EH (cell line): Measurements from ENCODE around the gene TRDN.
"Not testable (repeated sequence)": the region's sequence is repeated elsewhere in the genome, so short reads cannot be mapped to it uniquely, and the experiment has no call there.

Experiments
- DNase-seq: peaks from one replicate; pipeline ENCODE4 v3.0.0-alpha.2; 2015; ENCODE audit warnings: low read depth

TRDN gene

GRCh38 chr6:123288649-123289048, 348.1 kb downstream of the TRDN start:
- no peak for DNase-seq

GRCh38 chr6:123276546-123276980, 360.2 kb downstream of the TRDN start:
- DNase-seq, result no peak

DNA sequence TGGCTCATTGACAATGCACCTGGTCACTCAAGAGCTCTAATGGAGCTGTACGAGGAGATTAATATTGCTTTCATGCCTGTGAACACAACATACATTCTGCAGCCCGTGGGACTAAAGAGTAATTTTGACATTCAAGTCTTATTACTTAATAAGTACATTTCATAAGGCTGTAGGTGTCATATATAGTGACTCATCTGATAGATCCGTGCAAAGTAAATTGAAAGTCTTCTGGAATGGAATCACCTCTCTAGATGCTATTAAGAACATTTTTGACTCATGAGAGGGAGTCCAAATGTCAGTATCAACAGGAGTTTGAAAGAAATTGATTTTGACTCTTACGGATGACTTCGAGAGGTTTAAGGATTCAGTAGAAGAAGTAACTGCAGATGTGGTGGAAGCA, 372.8 kb downstream of the TRDN start:
- DNase-seq, result no peak

DNA sequence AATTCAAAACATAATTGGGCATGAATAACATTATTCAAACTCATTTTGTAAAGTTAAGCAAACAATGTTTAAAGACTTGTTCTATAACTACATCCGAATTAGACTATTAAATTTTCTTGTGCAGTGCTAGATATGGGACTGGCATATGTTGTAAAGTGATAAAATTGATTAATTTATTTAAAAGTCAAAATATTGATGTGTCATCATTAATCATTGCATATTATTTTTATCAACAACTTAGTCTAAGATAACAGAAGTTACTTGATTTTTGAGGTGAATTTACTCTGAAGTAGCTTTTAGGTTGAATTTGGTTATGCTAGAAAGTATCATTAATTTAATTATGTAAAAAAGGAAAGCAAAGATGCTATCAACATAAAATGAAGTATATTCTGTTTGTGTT, 396.1 kb downstream of the TRDN start:
- no peak for DNase-seq

GRCh38 chr6:123233336-123233735, 403.4 kb downstream of the TRDN start:
- no peak for DNase-seq

- not testable (repeated sequence) for DNase-seq
Observed at GRCh38 chr6:123227789-123228188, 409.0 kb downstream of the TRDN start.

DNA sequence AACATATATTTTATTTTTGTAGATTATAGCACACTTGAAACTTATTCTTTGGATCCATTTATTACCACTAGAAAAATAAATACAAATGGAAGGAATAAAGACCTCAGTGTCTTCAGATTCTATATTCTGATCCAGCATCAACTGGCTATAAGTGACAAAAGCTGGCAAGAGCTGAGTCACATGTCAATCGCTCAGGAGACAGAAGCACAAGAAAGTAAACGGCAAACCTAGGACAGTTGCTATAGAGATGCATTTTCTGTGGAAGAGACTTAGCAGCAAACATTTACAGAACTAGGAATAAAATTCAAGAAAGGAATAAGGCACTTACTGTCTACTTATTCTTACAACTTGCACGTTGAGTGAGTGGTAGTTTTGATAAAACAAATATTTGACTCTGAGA, 410.4 kb downstream of the TRDN start:
- DNase-seq, result no peak

GRCh38 chr6:123224077-123224476, 412.7 kb downstream of the TRDN start:
- no peak for DNase-seq

- no peak for DNase-seq
Observed at GRCh38 chr6:123223461-123223860, 413.3 kb downstream of the TRDN start.

DNA sequence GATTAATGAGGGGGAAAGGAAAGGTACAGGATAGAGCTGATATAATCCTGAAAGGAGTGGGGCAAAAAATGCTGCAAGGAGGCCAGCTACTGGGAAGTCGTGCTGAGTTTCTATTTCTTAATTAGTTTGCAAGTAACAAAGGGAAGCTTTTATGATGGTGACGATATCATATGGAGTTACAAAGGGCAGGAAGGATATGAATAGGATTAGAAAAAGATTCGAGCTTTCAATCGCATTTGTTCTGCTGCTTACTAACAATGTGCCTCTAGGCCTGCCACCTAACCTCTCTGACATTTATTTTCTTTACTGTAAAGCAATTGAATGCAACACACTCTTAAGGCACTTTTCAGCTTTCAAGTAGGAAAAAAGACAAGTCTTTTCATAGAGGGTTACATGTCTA, 421.5 kb downstream of the TRDN start:
- DNase-seq, result no peak

GRCh38 chr6:123214433-123214832, 422.3 kb downstream of the TRDN start:
- DNase-seq, result no peak

DNA sequence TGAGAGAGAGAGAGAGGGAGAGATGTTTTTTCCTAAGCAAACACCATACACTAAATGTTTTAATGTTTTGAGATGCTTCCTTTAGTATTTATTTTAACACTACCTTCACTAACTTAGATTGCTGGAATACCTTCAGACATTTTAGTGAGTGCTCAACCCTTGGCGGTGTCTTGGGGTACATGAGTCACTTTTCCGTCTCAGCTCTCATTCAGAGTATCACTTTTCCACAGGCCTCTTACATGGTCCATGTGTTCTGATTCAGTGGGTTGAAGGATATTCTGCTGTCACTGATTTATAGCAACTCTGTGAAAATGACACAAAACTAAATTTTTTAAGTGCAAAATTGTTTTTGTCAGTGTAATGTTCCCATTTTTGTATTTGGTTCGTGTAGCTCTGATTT, 422.8 kb downstream of the TRDN start:
- DNase-seq, result no peak

DNA sequence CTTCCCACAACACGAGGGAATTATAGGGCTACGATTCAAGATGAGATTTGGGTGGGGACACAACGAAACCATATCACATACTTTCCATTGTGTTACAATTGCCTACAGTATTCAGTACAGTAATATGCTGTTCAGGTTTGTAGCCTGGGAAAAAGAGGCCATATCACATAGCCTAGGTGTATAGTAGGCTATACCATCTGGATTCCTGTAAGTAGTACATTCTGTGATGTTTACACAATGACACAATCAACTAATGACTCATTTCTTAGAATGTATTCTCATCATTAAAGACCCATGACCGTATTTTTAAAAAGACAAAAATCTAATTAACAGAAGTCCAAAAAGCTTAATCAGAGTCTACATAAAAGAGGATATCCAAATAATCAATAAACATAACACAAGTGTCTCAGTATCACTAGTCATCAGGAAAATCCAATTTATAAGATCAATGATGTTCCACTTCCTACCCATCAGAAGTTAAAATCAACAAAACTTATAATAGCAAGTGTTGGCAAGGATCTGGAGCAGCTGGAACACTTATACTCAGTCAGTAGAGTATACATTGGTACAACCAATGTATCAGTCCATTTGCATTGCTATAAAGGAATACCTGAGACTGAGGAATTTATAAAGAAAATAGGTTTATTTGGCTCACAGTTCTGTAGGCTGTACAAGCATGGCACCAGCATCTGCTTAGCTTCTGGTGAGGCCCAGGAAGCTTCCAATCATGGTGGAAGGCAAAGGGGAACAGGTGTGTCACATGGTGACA, 424.8 kb downstream of the TRDN start:
- DNase-seq, result no peak

- no peak for DNase-seq
Observed at GRCh38 chr6:123210645-123211044, 426.1 kb downstream of the TRDN start.

DNA sequence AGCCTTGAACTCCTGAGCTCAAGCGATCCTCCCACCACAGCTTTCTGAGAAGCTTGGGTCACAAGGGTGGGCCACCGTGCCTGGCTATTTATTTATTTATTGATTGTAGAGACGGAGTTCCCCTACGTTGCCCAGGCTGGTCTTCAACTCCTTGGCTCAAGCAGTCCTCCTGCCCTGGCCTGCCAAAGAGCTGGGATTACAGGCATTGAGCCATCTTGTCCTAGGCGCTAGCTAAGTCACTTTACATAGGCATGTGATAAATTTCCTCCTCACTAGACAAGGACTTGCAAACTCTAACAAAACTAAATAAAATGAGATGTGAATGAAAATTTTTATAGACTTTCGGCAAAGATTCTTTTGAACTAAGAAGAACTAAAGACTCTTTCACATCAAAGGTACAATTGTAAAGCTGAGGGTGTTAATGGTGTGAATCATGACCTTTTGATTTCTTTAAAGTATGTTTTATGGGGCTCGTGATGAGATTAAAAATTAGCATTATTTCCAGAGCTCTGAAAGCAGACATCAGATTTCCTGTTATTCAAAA, 428.7 kb downstream of the TRDN start:
- DNase-seq, result no peak

- no peak for DNase-seq
Observed at GRCh38 chr6:123203928-123204327, 432.8 kb downstream of the TRDN start.

- no peak for DNase-seq
Observed at GRCh38 chr6:123201869-123202372, 434.8 kb downstream of the TRDN start.

GRCh38 chr6:123193298-123193697, 443.5 kb downstream of the TRDN start:
- DNase-seq, result no peak

DNA sequence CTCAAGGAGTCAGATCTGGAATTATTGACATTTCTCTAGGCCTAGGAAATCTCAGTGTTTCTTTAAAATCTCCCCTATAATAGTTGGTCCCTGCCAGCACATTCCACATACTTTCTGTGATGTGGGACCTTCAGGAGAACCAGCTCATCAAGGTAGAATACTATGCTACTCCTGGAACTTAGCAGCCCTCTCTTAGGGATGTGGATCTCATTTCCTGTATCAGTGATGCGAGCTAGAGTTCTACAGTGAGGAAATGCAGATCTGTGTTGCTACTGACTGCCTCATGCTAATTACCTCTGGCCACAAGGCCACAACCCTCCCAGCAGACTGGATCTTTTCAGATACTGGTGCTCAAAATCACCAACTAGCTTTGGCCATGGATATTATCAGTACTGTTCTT, 446.9 kb downstream of the TRDN start:
- DNase-seq, result no peak

- DNase-seq, result no peak
Observed at GRCh38 chr6:123182998-123183397, 453.8 kb downstream of the TRDN start.

GRCh38 chr6:123176706-123177105, 460.0 kb downstream of the TRDN start:
- no peak for DNase-seq

GRCh38 chr6:123171341-123172115, 465.2 kb downstream of the TRDN start:
- DNase-seq, result no peak

DNA sequence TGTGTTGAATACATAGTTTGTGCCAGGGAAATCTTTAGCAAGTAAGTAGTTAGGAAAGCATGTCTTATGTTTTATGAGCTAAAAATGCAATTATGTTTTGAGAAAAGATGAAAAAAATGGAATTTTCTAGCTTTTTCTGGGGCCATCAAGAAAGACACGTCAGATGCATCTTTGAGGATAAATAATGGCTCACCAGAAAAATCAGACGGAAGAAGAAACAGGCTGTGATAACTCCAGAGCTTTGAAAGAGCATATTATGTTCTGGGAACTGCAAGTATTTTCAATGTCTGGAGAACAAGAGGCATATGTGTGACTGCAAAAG, 467.0 kb downstream of the TRDN start:
- no peak for DNase-seq
